NB4 (cell line): ENCODE data around the gene GRB10.

Experiments
- CTCF ChIP-seq: IDR thresholded peaks from one replicate; pipeline ENCODE4 v1.5.1; 2012; ENCODE audit warnings: low read depth, low read length
- POLR2A ChIP-seq: IDR thresholded peaks from 2 replicates; pipeline ENCODE4 v1.6.1; 2011; ENCODE audit warnings: mild to moderate bottlenecking; ENCODE audit not compliant: insufficient read length; ENCODE audit errors: extremely low read depth

GRCh38 chr7:50697748-50698147 is 84.9 kb downstream of the GRB10 start:
- TF ChIP-seq CTCF (no peak), POLR2A (no peak)
